ENCODE measurements around the gene HSD3B1. TPM values are rescaled to one million over a fixed set of nuclear protein-coding genes. Genes with fewer than 3 reads are reported as not detected.

HSD3B1 gene
- polyA plus RNA-seq, 1 donor (not counting 4 experiments of a cell fraction or from before 2014, with no cell fraction given), result 0.34 TPM

GRCh38 chr1:119547306-119547705, 40.3 kb downstream of the HSD3B1 start:
- H3K4me2 ChIP-seq (ENCODE audit: control insufficient read depth, extremely low read depth, insufficient read depth, low read depth, low read length), result no peak overlapping the region
- H3K9ac ChIP-seq (ENCODE audit: control insufficient read depth, extremely low read depth, insufficient read depth, low read length), result no peak overlapping the region
- TF ChIP-seq EZH2 (IDR thresholded peaks at IDR 0.05; ENCODE audit: low read length), result no peak
- TF ChIP-seq CTCF (optimal IDR thresholded peaks at IDR 0.05 in 1 of 3, IDR thresholded peaks at IDR 0.05 in 1 of 3, conservative IDR thresholded peaks at IDR 0.05 in 1 of 3; ENCODE audit: extremely low read depth in 1 of 3, insufficient read depth in 2 of 3, low read length in 3 of 3), result no peak
- H4K20me1 ChIP-seq (ENCODE audit: control insufficient read depth, extremely low read depth, insufficient read depth, low read length), result no peaks in the 10 kb centered on the region
- dilution Hi-C loops (cut with MboI; ENCODE audit: extremely low pct_ligation_motif_present, low sequenced_read_pairs), result no loop called here
- no peaks in the 10 kb centered on the region for H3K9me1 ChIP-seq (ENCODE audit: control insufficient read depth, extremely low read depth, insufficient read depth, low read length)
- no peaks in the 10 kb centered on the region for H3K27me3 ChIP-seq (ENCODE audit: control insufficient read depth, extremely low read depth, insufficient read depth, low read length)
- H3K9me3 ChIP-seq (ENCODE audit: control insufficient read depth, low read depth, low read length), result no peaks in the 10 kb centered on the region
- no peak for FAIRE-seq
- peaks cover 5% of the 10 kb centered on the region for H3K4me1 ChIP-seq (ENCODE audit: control insufficient read depth, extremely low read depth, insufficient read depth, low read length)
- H3K36me3 ChIP-seq (ENCODE audit: control insufficient read depth in 2 of 2, extremely low read depth in 1 of 2, insufficient read depth in 2 of 2, low read length in 2 of 2), result no peaks in the 10 kb centered on the region
- H3K79me2 ChIP-seq (ENCODE audit: control insufficient read depth, insufficient read depth, low read length), result no peaks in the 10 kb centered on the region
- no peak overlapping the region for H2AFZ ChIP-seq (ENCODE audit: control insufficient read depth, low read length)
- no peak overlapping the region for H3K4me3 ChIP-seq (ENCODE audit: control insufficient read depth in 2 of 3, extremely low read depth in 1 of 3, insufficient read depth in 2 of 3, low read depth in 1 of 3, low read length in 3 of 3)
- H3K27ac ChIP-seq (ENCODE audit: control insufficient read depth, insufficient read depth, low read length), result no peak overlapping the region
- DNase-seq (ENCODE audit: low read depth, low spot score), result no peak

- no peaks in the 10 kb centered on the region for H4K20me1 ChIP-seq (ENCODE audit: control insufficient read depth, extremely low read depth, insufficient read depth, low read length)
- H3K79me2 ChIP-seq (ENCODE audit: control insufficient read depth, insufficient read depth, low read length), result no peaks in the 10 kb centered on the region
- H3K4me2 ChIP-seq (ENCODE audit: control insufficient read depth, extremely low read depth, insufficient read depth, low read depth, low read length), result no peak overlapping the region
- H3K36me3 ChIP-seq (ENCODE audit: control insufficient read depth in 2 of 2, extremely low read depth in 1 of 2, insufficient read depth in 2 of 2, low read length in 2 of 2), result no peaks in the 10 kb centered on the region
- no peak for TF ChIP-seq EZH2 (IDR thresholded peaks at IDR 0.05; ENCODE audit: low read length)
- TF ChIP-seq CTCF (optimal IDR thresholded peaks at IDR 0.05 in 1 of 3, IDR thresholded peaks at IDR 0.05 in 1 of 3, conservative IDR thresholded peaks at IDR 0.05 in 1 of 3; ENCODE audit: extremely low read depth in 1 of 3, insufficient read depth in 2 of 3, low read length in 3 of 3), result no peak
- H3K4me1 ChIP-seq (ENCODE audit: control insufficient read depth, extremely low read depth, insufficient read depth, low read length), result peaks cover under 1% of the 10 kb centered on the region
- no peak for FAIRE-seq
- H3K9ac ChIP-seq (ENCODE audit: control insufficient read depth, extremely low read depth, insufficient read depth, low read length), result no peak overlapping the region
- H3K9me3 ChIP-seq (ENCODE audit: control insufficient read depth, low read depth, low read length), result no peaks in the 10 kb centered on the region
- H3K27ac ChIP-seq (ENCODE audit: control insufficient read depth, insufficient read depth, low read length), result no peak overlapping the region
- no peak overlapping the region for H3K4me3 ChIP-seq (ENCODE audit: control insufficient read depth in 2 of 3, extremely low read depth in 1 of 3, insufficient read depth in 2 of 3, low read depth in 1 of 3, low read length in 3 of 3)
- DNase-seq (ENCODE audit: low read depth, low spot score), result no peak
- dilution Hi-C loops (cut with MboI; ENCODE audit: extremely low pct_ligation_motif_present, low sequenced_read_pairs), result no loop called here
- H3K9me1 ChIP-seq (ENCODE audit: control insufficient read depth, extremely low read depth, insufficient read depth, low read length), result no peaks in the 10 kb centered on the region
- H3K27me3 ChIP-seq (ENCODE audit: control insufficient read depth, extremely low read depth, insufficient read depth, low read length), result no peaks in the 10 kb centered on the region
- H2AFZ ChIP-seq (ENCODE audit: control insufficient read depth, low read length), result no peak overlapping the region
Measured at GRCh38 chr1:119547805-119548204, 40.8 kb downstream of the HSD3B1 start.

Data from keratinocyte (primary cell).